HL-60 (cell line): Measurements from ENCODE around the gene YJU2.

ENCODE experiments used
- DNase-seq, 2 experiments: peaks; one replicate each; pipeline ENCODE4 v3.0.0-alpha.2; 2010 to 2020; ENCODE audit warnings: low read depth in 1 of 2, low spot score in 1 of 2
- H3K27ac ChIP-seq: fragments of 250-450 bp; sonication (Bioruptor Pico); replicated peaks from 2 replicates; pipeline ENCODE4 v1.5.1; 2020; ENCODE audit warnings: mild to moderate bottlenecking, moderate library complexity
- H3K27me3 ChIP-seq: fragments of 250-450 bp; sonication (Bioruptor Pico); 2 replicates; pipeline ENCODE4 v1.5.1; 2021; ENCODE audit warnings: mild to moderate bottlenecking, moderate library complexity; ENCODE audit not compliant: insufficient read depth, poor library complexity, severe bottlenecking
- H3K4me3 ChIP-seq: replicated peaks from 2 replicates; pipeline ENCODE4 v1.5.1; 2011; ENCODE audit warnings: mild to moderate bottlenecking, control low read depth, low read length; ENCODE audit not compliant: insufficient read depth
- GABPA ChIP-seq: IDR thresholded peaks from 2 replicates; pipeline ENCODE4 v1.6.1; 2012; ENCODE audit warnings: low read depth
- POLR2AphosphoS5 ChIP-seq: IDR thresholded peaks from 2 replicates; pipeline ENCODE4 v1.6.1; 2012; ENCODE audit warnings: low read depth
- REST ChIP-seq: IDR thresholded peaks from 2 replicates; pipeline ENCODE4 v1.6.1; 2012; ENCODE audit warnings: low read depth; ENCODE audit not compliant: insufficient replicate concordance
- SPI1 ChIP-seq: IDR thresholded peaks from 2 replicates; pipeline ENCODE4 v1.6.1; 2012; ENCODE audit warnings: low read depth, mild to moderate bottlenecking, borderline replicate concordance
- TF ChIP-seq, protein P1 (sequence below): IDR thresholded peaks from one replicate; pipeline ENCODE4 v1.5.1; 2011; ENCODE audit warnings: low read length, control low read depth, inconsistent platforms; ENCODE audit not compliant: insufficient read depth

Gene YJU2

DNA sequence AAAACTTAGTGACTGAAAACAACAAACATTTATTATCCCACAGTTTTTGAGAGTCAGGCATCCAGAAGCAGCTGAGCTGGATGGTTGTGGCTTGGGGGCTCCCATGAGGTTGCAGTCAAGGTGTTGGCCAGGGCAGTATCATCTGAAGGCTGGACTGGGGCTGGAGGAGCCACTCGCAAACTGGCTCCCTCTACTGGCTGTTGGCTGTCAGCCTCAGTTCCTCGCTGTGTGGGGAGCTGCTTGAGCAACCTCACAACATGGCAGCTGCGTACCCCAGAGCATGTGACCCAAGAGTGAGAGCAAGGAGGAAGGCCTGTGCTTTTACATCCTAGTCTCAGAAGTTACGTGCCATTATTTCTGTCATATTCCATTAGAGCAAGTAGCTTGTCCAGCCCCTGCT lies 9.7 kb downstream of the YJU2 start:
- Histone ChIP-seq H3K4me3 (no peak overlapping the region), H3K27me3 (no peaks in the 10 kb centered on the region), H3K27ac (no peak overlapping the region)
- peak in 1 of 2 experiments; percentile 20 for DNase-seq
- TF ChIP-seq, protein P1, sequence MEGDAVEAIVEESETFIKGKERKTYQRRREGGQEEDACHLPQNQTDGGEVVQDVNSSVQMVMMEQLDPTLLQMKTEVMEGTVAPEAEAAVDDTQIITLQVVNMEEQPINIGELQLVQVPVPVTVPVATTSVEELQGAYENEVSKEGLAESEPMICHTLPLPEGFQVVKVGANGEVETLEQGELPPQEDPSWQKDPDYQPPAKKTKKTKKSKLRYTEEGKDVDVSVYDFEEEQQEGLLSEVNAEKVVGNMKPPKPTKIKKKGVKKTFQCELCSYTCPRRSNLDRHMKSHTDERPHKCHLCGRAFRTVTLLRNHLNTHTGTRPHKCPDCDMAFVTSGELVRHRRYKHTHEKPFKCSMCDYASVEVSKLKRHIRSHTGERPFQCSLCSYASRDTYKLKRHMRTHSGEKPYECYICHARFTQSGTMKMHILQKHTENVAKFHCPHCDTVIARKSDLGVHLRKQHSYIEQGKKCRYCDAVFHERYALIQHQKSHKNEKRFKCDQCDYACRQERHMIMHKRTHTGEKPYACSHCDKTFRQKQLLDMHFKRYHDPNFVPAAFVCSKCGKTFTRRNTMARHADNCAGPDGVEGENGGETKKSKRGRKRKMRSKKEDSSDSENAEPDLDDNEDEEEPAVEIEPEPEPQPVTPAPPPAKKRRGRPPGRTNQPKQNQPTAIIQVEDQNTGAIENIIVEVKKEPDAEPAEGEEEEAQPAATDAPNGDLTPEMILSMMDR, result peak; percentile 14
- TF ChIP-seq REST, result no peak
- no peak for TF ChIP-seq POLR2AphosphoS5

DNA sequence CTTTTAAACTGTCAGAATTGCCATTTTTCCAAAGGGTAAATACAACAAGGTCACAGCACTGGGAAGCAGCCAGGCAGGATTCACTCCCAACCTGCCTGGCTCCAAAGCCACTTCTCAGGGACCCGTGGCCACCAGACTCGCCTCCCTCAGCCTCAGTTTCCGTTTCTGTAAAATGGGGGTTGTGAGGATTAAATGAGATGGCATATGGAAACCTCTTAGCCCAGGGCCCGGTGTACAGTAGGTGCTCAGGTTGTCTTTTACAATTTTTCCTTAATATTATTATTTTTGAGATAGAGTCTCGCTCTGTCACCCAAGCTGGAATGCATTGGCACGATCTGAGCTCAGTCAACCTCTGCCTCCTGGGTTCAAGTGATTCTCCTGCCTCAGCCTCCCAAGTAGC lies 10.1 kb downstream of the YJU2 start:
- no peak overlapping the region for H3K27ac ChIP-seq
- DNase-seq, result no peak
- no peak overlapping the region for H3K4me3 ChIP-seq
- no peaks in the 10 kb centered on the region for H3K27me3 ChIP-seq
- TF ChIP-seq POLR2AphosphoS5, result no peak
- TF ChIP-seq, protein P1, result no peak
- no peak for TF ChIP-seq GABPA
- no peak for TF ChIP-seq REST
- TF ChIP-seq SPI1, result no peak

- Histone ChIP-seq H3K4me3 (no peak overlapping the region), H3K27ac (no peak overlapping the region), H3K27me3 (no peaks in the 10 kb centered on the region)
- no peak for DNase-seq
- TF ChIP-seq POLR2AphosphoS5 (no peak), SPI1 (no peak), REST (no peak), GABPA (no peak)
- TF ChIP-seq, protein P1, result no peak
Measured at GRCh38 chr19:4258181-4258580, 11.3 kb downstream of the YJU2 start.
